COLO829 (cell line): Measurements from ENCODE around the gene CHTOP.
"Not testable (repeated sequence)": the region's sequence is repeated elsewhere in the genome, so short reads cannot be mapped to it uniquely, and the experiment has no call there.

Experiments
- DNase-seq: peaks from one replicate; pipeline ENCODE4 v3.0.0; 2012; ENCODE audit warnings: low spot score

Gene CHTOP

GRCh38 chr1:153631047-153632022 is 2.5 kb upstream of the CHTOP start:
- no peak for DNase-seq

- no peak for DNase-seq
These were observed 609 bp upstream of the CHTOP start for GRCh38 chr1:153633161-153633753.

- no peak for DNase-seq
These were observed 2.0 kb downstream of the CHTOP start for GRCh38 chr1:153635872-153636271.

GRCh38 chr1:153636312-153636711 is 2.4 kb downstream of the CHTOP start:
- DNase-seq, result no peak

- DNase-seq, result no peak
These were observed 4.4 kb downstream of the CHTOP start for GRCh38 chr1:153638261-153638660.

GRCh38 chr1:153639280-153639679 is 5.4 kb downstream of the CHTOP start:
- DNase-seq, result no peak

- not testable (repeated sequence) for DNase-seq
These were observed 6.3 kb downstream of the CHTOP start for GRCh38 chr1:153640213-153640612.

GRCh38 chr1:153640861-153641260 is 7.0 kb downstream of the CHTOP start:
- no peak for DNase-seq

- DNase-seq, result no peak
These were observed 8.3 kb downstream of the CHTOP start for GRCh38 chr1:153642161-153642560.

GRCh38 chr1:153643100-153643499 is 9.2 kb downstream of the CHTOP start:
- no peak for DNase-seq

GRCh38 chr1:153643816-153644215 is 9.9 kb downstream of the CHTOP start:
- no peak for DNase-seq

- DNase-seq, result no peak
These were observed 12.9 kb downstream of the CHTOP start for GRCh38 chr1:153646672-153647345.

- peak; percentile 72 for DNase-seq
These were observed 13.5 kb downstream of the CHTOP start for GRCh38 chr1:153647346-153647714.

GRCh38 chr1:153648000-153648643 is 14.3 kb downstream of the CHTOP start:
- DNase-seq, result no peak

- DNase-seq, result no peak
These were observed 15.4 kb downstream of the CHTOP start for GRCh38 chr1:153649137-153649862.

- no peak for DNase-seq
These were observed 16.0 kb downstream of the CHTOP start for GRCh38 chr1:153649863-153650235.

- no peak for DNase-seq
These were observed 17.9 kb downstream of the CHTOP start for GRCh38 chr1:153651771-153652170.

GRCh38 chr1:153652805-153653500 is 19.1 kb downstream of the CHTOP start:
- DNase-seq, result no peak

GRCh38 chr1:153655333-153655732 is 21.5 kb downstream of the CHTOP start:
- no peak for DNase-seq

- DNase-seq, result peak; percentile 90
These were observed 24.7 kb downstream of the CHTOP start, which contains the start of gene SNAPIN for GRCh38 chr1:153658400-153659174. SNAPIN (plus strand) TSS chr1:153658703; CDS start chr1:153658744, 41 bp downstream.
